Measurements from ENCODE around the gene L3HYPDH.

DNA sequence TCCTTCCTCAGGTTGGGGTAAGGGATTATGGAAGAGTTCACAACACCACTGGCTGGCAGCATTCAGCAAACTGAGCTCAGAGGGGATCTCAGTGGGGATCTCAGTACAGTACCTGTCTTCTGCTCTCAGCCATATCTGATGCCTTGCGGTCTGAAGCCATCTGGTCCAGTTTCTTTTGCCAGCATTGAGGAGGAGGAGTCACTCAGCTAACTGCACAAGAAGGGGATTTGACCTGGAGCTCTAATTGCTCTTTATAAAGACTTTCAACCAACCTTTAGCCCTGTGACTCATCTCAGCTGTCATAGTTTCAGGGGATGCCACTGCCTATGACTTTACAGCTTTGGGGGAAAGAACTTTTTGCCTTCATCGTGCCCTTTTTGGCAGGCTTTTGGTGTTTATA, 45.0 kb upstream of the L3HYPDH start:
- TF ChIP-seq, protein P1, sequence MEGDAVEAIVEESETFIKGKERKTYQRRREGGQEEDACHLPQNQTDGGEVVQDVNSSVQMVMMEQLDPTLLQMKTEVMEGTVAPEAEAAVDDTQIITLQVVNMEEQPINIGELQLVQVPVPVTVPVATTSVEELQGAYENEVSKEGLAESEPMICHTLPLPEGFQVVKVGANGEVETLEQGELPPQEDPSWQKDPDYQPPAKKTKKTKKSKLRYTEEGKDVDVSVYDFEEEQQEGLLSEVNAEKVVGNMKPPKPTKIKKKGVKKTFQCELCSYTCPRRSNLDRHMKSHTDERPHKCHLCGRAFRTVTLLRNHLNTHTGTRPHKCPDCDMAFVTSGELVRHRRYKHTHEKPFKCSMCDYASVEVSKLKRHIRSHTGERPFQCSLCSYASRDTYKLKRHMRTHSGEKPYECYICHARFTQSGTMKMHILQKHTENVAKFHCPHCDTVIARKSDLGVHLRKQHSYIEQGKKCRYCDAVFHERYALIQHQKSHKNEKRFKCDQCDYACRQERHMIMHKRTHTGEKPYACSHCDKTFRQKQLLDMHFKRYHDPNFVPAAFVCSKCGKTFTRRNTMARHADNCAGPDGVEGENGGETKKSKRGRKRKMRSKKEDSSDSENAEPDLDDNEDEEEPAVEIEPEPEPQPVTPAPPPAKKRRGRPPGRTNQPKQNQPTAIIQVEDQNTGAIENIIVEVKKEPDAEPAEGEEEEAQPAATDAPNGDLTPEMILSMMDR (IDR thresholded peaks at IDR 0.05; ENCODE audit: poor library complexity, severe bottlenecking): no peak
- TF ChIP-seq, protein P2, sequence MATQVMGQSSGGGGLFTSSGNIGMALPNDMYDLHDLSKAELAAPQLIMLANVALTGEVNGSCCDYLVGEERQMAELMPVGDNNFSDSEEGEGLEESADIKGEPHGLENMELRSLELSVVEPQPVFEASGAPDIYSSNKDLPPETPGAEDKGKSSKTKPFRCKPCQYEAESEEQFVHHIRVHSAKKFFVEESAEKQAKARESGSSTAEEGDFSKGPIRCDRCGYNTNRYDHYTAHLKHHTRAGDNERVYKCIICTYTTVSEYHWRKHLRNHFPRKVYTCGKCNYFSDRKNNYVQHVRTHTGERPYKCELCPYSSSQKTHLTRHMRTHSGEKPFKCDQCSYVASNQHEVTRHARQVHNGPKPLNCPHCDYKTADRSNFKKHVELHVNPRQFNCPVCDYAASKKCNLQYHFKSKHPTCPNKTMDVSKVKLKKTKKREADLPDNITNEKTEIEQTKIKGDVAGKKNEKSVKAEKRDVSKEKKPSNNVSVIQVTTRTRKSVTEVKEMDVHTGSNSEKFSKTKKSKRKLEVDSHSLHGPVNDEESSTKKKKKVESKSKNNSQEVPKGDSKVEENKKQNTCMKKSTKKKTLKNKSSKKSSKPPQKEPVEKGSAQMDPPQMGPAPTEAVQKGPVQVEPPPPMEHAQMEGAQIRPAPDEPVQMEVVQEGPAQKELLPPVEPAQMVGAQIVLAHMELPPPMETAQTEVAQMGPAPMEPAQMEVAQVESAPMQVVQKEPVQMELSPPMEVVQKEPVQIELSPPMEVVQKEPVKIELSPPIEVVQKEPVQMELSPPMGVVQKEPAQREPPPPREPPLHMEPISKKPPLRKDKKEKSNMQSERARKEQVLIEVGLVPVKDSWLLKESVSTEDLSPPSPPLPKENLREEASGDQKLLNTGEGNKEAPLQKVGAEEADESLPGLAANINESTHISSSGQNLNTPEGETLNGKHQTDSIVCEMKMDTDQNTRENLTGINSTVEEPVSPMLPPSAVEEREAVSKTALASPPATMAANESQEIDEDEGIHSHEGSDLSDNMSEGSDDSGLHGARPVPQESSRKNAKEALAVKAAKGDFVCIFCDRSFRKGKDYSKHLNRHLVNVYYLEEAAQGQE (IDR thresholded peaks at IDR 0.05; ENCODE audit: borderline replicate concordance): no peak
- no peak for TF ChIP-seq EZH2 (IDR thresholded peaks at IDR 0.05; ENCODE audit: borderline replicate concordance, insufficient read depth, low read length, poor library complexity, severe bottlenecking)
- TF ChIP-seq POLR2AphosphoS5 (IDR thresholded peaks at IDR 0.05): no peak
- no peak for TF ChIP-seq SMC3 (conservative IDR thresholded peaks at IDR 0.05; ENCODE audit: poor library complexity)
